Hematopoietic multipotent progenitor cell treated with erythropoietin and hydrocortisone succinate and interleukin-3 and kit ligand, for 6 days (in vitro differentiated cells): Measurements from ENCODE around the gene SMIM13.

Experiments
- DNase-seq: peaks from one replicate; pipeline ENCODE4 v3.0.0-alpha.2; 2015

SMIM13 gene

DNA sequence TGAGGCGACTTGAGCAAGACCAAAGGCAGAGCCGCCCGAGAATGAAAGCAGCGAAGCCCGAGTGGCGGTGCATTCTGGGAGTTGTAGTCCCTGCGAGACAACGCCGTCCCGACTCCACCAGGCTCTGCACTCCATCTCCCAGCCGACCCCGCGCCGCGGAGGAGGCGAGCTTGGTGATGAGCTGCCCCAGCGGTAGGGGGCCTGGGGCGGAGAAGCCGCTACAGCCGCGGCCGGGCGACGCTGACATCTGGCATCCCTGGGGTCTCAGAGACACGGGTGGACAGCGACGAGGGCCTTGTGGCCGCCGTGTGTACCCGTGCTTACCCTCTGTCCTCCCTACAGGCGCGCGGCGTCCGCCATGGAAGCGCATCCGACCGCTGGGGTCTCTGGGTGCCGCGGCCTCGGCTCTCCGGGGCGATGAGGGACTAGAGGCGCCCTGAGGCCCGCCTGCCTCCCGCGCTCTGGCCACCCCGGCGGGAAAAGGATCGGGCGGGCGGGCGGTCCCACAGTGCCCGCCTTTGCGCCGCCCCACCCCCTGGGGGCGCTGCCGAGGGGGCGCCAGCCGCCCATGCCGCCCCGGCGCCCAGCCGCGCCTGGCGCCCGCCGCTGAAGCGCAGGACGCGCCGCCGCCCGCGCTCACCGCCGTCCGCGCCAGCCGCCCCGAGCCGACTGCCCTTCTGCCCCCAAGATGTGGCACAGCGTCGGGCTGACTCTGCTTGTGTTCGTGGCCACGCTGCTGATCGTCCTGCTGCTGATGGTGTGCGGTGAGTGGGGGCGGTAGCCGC lies at the start of gene SMIM13:
SMIM13 (plus strand) TSS at position 209 of the 785 bp plus-strand sequence; CDS start at position 689, 480 bp downstream.
- DNase-seq, result peak; percentile 98

DNA sequence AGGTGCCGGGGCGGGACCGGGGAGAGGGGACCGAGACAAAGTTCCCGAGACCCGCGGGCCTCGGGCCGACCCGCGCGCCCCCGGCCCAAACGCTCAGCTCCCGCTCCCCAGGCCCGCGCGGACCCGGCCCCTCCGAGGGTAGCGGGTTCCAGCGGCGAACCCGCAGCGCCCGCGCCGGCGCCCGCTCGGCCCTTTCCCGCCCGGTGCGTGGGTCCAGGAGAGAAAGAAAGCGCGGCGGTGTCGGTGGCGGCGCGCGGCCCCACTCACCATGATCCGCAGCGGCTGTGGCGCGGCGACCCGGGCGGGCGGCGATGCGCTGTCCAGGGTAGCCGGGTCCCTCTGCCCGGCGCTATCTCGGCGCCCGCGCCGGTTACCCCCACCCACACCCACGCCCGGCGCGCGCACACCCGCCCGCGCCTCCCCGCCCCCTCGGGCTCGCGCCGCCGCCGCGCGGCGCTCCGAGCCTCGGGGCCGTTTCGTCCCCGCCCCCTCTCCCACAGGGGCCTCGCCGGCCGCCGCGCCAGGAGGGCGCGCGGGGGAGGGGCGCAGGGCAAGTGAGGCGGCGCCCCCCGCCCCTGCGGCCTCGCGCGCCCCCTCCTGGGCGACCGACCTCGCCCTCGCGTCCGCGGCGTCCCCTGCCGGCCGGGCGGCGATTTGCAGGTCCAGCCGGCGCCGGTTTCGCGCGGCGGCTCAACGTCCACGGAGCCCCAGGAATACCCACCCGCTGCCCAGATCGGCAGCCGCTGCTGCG lies 49.5 kb upstream of the SMIM13 start, which contains the start of gene ELOVL2:
ELOVL2 (minus strand) TSS at position 345 of the 751 bp plus-strand sequence; CDS start at position 270, 75 bp downstream.
- DNase-seq, result peak; percentile 59

- DNase-seq, result no peak
Measured at GRCh38 chr6:11044712-11045167, 48.9 kb upstream of the SMIM13 start.

DNA sequence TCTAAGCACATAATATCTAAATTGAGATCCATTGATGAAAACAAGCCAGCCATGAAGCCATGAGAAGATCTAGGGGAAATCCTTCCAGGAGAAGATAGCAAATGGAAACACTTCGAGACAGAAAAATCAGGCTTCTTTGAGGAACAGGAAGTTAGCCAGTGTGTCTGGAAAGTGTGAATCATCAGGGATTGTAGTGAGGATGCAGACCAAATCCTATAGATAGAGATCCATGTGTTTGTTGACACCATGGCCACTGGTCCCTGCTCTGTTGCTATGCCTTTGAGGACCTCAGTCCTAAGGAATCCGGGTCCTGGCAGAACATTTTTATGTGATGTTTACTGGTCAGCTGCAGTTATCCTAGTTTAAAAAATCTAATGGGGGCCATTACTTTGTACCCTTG lies 42.9 kb upstream of the SMIM13 start:
- no peak for DNase-seq

GRCh38 chr6:11053307-11053706 lies 40.3 kb upstream of the SMIM13 start:
- no peak for DNase-seq

GRCh38 chr6:11054722-11055121 lies 38.9 kb upstream of the SMIM13 start:
- DNase-seq, result no peak

- DNase-seq, result no peak
Measured at GRCh38 chr6:11055127-11055627, 38.5 kb upstream of the SMIM13 start.

- DNase-seq, result no peak
Measured at GRCh38 chr6:11056871-11057270, 36.8 kb upstream of the SMIM13 start.

- no peak for DNase-seq
Measured at GRCh38 chr6:11058406-11058805, 35.2 kb upstream of the SMIM13 start.

DNA sequence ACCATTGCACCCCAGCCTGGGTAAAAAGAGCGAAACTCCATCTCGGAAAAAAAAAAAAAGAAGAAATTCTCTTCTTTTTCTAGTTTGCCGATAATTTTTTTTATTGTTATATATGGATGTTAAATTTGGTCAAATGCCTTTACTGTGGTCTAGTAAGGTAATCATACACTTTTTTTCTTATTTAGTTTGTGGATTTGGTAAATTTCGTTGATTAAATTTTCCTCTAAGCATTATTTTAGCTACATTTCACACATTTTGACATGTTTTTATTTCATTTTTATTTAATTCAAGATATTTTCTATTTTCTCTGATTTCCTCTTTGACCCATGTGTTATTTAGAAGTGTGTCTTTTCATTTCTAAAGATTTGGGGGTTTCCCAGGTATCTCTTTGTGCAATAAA lies 31.6 kb upstream of the SMIM13 start:
- DNase-seq, result no peak

GRCh38 chr6:11062715-11063114 lies 30.9 kb upstream of the SMIM13 start:
- no peak for DNase-seq

GRCh38 chr6:11064836-11065235 lies 28.8 kb upstream of the SMIM13 start:
- DNase-seq, result no peak

GRCh38 chr6:11065436-11066202 lies 28.0 kb upstream of the SMIM13 start:
- DNase-seq, result no peak

- no peak for DNase-seq
Measured at GRCh38 chr6:11066505-11067347, 26.9 kb upstream of the SMIM13 start.

DNA sequence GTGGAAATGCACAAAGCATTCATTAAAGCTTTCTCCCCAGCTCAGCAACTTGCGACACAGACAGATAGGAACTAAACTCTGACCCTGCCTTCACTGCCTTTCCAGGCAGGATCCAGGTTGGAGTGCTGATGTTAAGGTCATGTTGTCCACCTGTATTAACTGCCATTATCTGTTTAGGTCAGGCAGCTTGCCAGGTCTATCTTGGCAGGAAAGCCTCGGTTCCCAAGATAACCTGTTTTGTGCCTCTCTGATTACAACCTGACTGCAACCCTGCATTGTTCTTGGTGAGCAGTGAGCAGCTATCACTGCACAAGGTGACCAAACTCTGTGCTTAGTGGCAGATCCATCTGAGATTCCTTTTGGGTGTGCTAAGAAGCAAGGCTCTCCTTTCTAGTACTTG lies 26.3 kb upstream of the SMIM13 start:
- DNase-seq, result no peak

DNA sequence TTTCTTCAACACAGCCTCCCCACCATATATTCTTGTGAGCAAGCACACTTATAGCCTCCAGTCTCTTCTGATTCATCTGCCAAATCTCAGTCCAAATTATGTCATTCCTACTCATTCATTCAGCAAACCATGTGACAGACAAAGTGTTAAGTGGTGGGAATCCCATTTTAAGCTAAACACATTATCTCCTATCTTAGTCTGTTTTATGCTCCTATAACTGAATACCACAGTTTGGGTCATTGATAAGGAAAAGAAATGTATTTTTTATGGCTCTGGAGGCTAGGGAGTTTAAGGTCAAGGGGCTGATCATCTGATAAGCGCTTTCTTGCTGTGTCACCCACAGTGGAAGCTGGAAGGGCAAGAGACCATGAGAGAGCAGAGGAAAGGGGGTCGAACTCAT lies 23.9 kb upstream of the SMIM13 start:
- DNase-seq, result peak; percentile 31

- DNase-seq, result no peak
Measured at GRCh38 chr6:11072101-11072500, 21.5 kb upstream of the SMIM13 start.

- no peak for DNase-seq
Measured at GRCh38 chr6:11076540-11076939, 17.1 kb upstream of the SMIM13 start.

GRCh38 chr6:11078266-11078665 lies 15.4 kb upstream of the SMIM13 start:
- DNase-seq, result peak; percentile 25

DNA sequence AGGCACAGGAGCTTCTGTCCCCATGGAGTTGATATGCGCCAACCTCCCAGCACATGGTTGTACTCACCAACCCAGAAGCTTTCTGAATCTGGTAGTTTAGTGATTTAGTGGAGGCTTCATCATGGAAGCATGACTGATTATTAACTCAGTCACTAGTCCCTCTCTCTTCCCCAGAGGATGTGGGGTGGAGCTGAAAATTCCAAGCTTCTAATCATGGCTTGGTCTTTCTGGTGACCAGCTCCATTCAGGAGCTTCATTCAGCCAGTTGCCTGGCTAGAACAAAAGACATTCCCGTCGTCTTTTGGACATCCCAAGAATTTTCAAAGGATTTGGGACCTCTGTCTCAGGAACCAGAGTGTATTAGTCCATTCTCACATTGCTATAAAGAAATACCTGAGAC lies 13.3 kb upstream of the SMIM13 start:
- no peak for DNase-seq

- DNase-seq, result no peak
Measured at GRCh38 chr6:11083491-11083890, 10.1 kb upstream of the SMIM13 start.

GRCh38 chr6:11083956-11084355 lies 9.7 kb upstream of the SMIM13 start:
- DNase-seq, result no peak
